Kidney epithelial cell (primary cell): ENCODE data around the gene TMEM269. TPM values are rescaled to one million over a fixed set of nuclear protein-coding genes. Genes with fewer than 3 reads are reported as not detected.

Experiments
- DNase-seq: peaks from one replicate; pipeline ENCODE4 v3.0.0-alpha.2; 2010; ENCODE audit warnings: low read depth
- H3K27me3 ChIP-seq: 2 replicates; pipeline ENCODE4 v1.6.0; 2011; ENCODE audit warnings: low read length; ENCODE audit not compliant: control insufficient read depth, insufficient read depth
- H3K36me3 ChIP-seq: 2 replicates; pipeline ENCODE4 v1.5.1; 2011; ENCODE audit warnings: low read length; ENCODE audit not compliant: control insufficient read depth, insufficient read depth
- H3K4me3 ChIP-seq: 2 replicates; pipeline ENCODE4 v1.5.1; 2011; ENCODE audit warnings: low read depth, mild to moderate bottlenecking, control low read depth, low read length
- CTCF ChIP-seq: IDR thresholded peaks from 2 replicates; pipeline ENCODE4 v1.5.1; 2011; ENCODE audit warnings: mild to moderate bottlenecking, moderate library complexity, low read length, control low read depth, inconsistent platforms; ENCODE audit not compliant: insufficient read depth, poor library complexity, severe bottlenecking
- total RNA-seq: library from RNA; depleted of rRNA; stranded (reverse); fragments of >200 nt; gene quantifications from 2 replicates; pipeline ENCODE4 v1.2.3, GENCODE V29; 2015

The TMEM269 gene
- total RNA-seq, 1 donor from 2014 or later = 0.04 TPM

DNA sequence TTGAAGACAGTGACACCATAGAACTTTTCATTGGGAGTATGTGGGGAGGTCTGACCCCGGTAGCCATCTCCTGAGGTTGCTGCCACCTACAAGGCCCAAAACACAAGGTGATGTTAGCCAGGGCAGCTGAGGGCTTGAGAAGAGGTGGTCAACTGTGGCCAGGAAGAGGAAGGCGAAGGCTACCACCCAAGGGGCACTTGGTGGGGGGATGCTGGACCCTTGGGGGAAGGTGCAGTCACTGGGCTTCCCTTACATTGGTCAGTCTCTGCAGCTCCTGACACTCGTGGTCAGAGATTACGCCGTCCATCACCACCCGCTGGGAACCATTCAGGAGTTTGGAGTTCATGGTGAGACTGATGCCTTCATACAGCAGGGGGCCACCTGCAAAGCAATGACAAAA, 32.5 kb upstream of the TMEM269 start:
- Histone ChIP-seq H3K4me3 (no peak overlapping the region), H3K27me3 (no peaks in the 10 kb centered on the region), H3K36me3 (peaks cover 8% of the 10 kb centered on the region)
- TF ChIP-seq CTCF = no peak
- DNase-seq = no peak

DNA sequence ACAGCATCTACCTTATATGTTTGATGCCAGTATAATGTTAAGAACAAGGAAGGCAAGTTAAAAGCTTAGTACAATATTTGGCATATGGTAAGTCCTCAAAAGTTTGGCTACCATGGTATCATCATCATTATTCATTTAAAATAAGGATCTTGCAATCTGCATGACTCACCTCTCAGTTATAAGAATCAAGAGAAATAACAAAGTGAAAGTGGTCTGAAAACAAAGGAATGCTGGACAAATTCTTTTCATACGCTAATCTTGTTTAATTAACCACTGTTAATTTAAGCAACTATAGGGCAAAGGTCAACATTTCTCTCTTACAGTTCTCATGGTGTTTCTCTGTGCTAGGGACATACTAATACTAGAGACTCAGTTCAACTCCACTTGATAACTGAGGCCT, 31.7 kb upstream of the TMEM269 start:
- no peak for TF ChIP-seq CTCF
- DNase-seq = no peak
- Histone ChIP-seq H3K4me3 (no peak overlapping the region), H3K36me3 (peaks cover 8% of the 10 kb centered on the region), H3K27me3 (no peaks in the 10 kb centered on the region)

- TF ChIP-seq CTCF = peak; percentile 73
- peaks cover 5% of the 10 kb centered on the region for H3K36me3 ChIP-seq
- H3K4me3 ChIP-seq = no peak overlapping the region
- peak; percentile 39 for DNase-seq
- no peaks in the 10 kb centered on the region for H3K27me3 ChIP-seq
Measured at GRCh38 chr1:42756956-42757891, 27.6 kb upstream of the TMEM269 start.

DNA sequence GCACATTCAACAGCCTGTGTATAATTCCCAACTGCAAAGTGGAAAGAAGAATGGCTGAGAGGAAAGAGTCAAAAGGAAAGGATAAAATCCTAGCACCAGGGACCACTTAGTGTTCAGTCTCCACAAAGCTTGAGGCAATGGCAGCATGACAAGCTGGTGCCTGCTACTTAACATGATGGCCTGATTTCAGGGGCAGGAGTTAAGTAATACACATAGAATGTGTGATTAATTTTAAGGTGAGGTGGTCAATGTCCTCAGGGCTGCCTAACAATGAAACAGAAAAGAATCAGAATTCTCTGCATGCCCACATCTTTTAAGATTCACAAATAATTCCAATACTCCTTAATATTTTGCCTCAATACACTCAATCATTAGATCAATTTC, 26.9 kb upstream of the TMEM269 start:
- Histone ChIP-seq H3K4me3 (no peak overlapping the region), H3K36me3 (peaks cover 2% of the 10 kb centered on the region), H3K27me3 (no peaks in the 10 kb centered on the region)
- TF ChIP-seq CTCF = no peak
- DNase-seq = no peak

DNA sequence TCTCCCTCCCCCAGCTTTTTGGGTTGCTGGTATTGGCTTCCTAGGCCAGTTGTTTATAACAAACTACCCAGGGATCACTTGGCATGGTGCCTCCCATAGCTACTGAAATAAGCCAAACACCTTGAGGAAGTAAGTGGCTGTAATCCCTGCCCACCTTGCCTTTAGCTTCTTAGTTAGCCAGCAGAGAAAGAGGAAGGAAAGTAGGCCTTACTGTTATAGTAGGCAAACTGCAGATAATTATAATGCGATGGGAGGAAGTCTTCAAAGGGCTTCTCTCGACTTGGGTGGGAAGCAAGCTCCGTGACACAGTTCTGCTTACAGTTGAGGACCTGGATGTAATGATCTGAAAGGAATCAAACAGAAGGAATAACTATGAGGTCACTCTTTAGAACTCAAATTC, 26.1 kb upstream of the TMEM269 start:
- TF ChIP-seq CTCF = no peak
- no peaks in the 10 kb centered on the region for H3K27me3 ChIP-seq
- no peak for DNase-seq
- peaks cover 2% of the 10 kb centered on the region for H3K36me3 ChIP-seq
- no peak overlapping the region for H3K4me3 ChIP-seq

DNA sequence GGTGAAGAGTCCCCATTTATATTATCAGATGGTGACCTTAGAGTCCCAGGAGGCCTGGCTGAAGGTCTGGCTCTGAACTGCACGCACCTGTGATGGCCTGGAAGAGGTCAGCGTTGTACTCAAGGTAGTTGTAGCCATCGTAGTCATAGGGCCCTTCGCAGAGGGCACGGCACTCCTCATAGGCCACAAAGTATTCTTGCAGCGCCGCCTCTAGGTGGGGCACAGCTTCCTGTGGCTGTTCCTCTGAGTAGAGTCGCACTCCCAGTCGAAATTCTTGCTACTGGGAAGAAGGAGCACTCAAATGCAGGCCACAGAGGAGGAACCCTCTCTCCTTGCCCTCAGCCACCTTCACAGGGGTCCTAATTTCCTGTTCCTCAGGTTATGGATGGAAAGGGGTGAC, 25.7 kb upstream of the TMEM269 start:
- Histone ChIP-seq H3K27me3 (no peaks in the 10 kb centered on the region), H3K36me3 (peaks cover 2% of the 10 kb centered on the region), H3K4me3 (no peak overlapping the region)
- DNase-seq = no peak
- no peak for TF ChIP-seq CTCF
